Right lobe of liver (tissue), 6 donors: ENCODE data around the gene SEMA5B. TPM values are rescaled to one million over a fixed set of nuclear protein-coding genes. Genes with fewer than 3 reads are reported as not detected.

Experiments
- ATAC-seq, 4 donors: fragments of 200-7000 bp; cut with Tn5 transposase; one replicate each; pipeline ENCODE4 v1.9.1; 2020; ENCODE audit warnings: mild to moderate bottlenecking in 4 of 4, moderate library complexity in 4 of 4
- DNase-seq, 3 donors: peaks; one replicate each; pipeline ENCODE4 v3.0.0-alpha.2; 2020
- H3K27ac ChIP-seq, 3 donors: fragments of 200-600 bp; one replicate each; pipeline ENCODE4 v1.8.0; 2022
- H3K27me3 ChIP-seq, 2 donors: fragments of 200-600 bp; one replicate each; pipeline ENCODE4 v1.8.0; 2022
- H3K36me3 ChIP-seq, 4 donors: fragments of 200-600 bp; sonication (generic) in 1 of 4; one replicate each; pipeline versions ENCODE4 v1.5.1 to v1.8.0; 2017 to 2022; ENCODE audit warnings: control low read depth in 1 of 4
- H3K4me1 ChIP-seq, 4 donors: fragments of 200-600 bp; sonication (generic) in 1 of 4; one replicate each; pipeline versions ENCODE4 v1.5.1 to v1.8.0; 2017 to 2022; ENCODE audit warnings: control low read depth in 1 of 4
- H3K4me3 ChIP-seq, 3 donors: fragments of 200-600 bp; one replicate each; pipeline ENCODE4 v1.8.0; 2022
- H3K9me3 ChIP-seq, 4 donors: fragments of 200-600 bp; sonication (generic) in 1 of 4; one replicate each; pipeline versions ENCODE4 v1.5.1 to v1.8.0; 2017 to 2022; ENCODE audit warnings: control low read depth in 1 of 4
- POLR2A ChIP-seq: fragments of 450-650 bp; IDR thresholded peaks from one replicate; pipeline ENCODE4 v1.6.1; 2017; ENCODE audit warnings: antibody characterized with exemption, mild to moderate bottlenecking
- WGBS: methylation state at CpG from one replicate; pipeline ENCODE4 v1.1.6; 2018; ENCODE audit warnings: low coverage, low lambda C conversion rate; ENCODE audit not compliant: insufficient coverage; ENCODE audit errors: missing lambda C conversion rate; 5-methylcytosine and 5-hydroxymethylcytosine counted together
- intact Hi-C, 2 donors: fragments of 100-400 bp; cut with DNase I; formaldehyde crosslinking; loops; one replicate each; pipeline versions ENCODE4 v1.11.2 to v1.14.1; 2022
- total RNA-seq, 6 experiments: library from RNA; depleted of rRNA in 2 of 6; stranded (reverse); fragments of >200 nt in 2 of 6; fragmentation: NEBNext Ultra II Directional in 3 of 6; extraction: Animal tissue kit (Norgen Biotek cat#: 25700) in 3 of 6; gene quantifications; one replicate each; pipeline versions ENCODE4 v1.1.0 to v1.2.4, GENCODE V29; 2016 to 2023
- TF ChIP-seq, protein P1 (sequence below), 4 donors: fragments of 200-600 bp in 3 of 4; fragments of 450-650 bp in 1 of 4; IDR thresholded peaks; one replicate each; pipeline versions ENCODE4 v1.5.1 to v1.8.0; 2016 to 2022; ENCODE audit warnings: antibody characterized with exemption in 4 of 4, mild to moderate bottlenecking in 2 of 4
- donor health status: DM: no; HTN: yes; CAD: no.
- donor health status: DM: no; HTN: no; CAD: no.
- donor health status: DM: no; HTN: no; CAD: no.
- donor health status: DM: no; HTN: yes; CAD: no.
- donor health status: DM: no; HTN: yes; CAD: no.

SEMA5B gene
- total RNA-seq, 6 experiments from 2014 or later = 0.12 to 0.65 (median 0.25) TPM

DNA sequence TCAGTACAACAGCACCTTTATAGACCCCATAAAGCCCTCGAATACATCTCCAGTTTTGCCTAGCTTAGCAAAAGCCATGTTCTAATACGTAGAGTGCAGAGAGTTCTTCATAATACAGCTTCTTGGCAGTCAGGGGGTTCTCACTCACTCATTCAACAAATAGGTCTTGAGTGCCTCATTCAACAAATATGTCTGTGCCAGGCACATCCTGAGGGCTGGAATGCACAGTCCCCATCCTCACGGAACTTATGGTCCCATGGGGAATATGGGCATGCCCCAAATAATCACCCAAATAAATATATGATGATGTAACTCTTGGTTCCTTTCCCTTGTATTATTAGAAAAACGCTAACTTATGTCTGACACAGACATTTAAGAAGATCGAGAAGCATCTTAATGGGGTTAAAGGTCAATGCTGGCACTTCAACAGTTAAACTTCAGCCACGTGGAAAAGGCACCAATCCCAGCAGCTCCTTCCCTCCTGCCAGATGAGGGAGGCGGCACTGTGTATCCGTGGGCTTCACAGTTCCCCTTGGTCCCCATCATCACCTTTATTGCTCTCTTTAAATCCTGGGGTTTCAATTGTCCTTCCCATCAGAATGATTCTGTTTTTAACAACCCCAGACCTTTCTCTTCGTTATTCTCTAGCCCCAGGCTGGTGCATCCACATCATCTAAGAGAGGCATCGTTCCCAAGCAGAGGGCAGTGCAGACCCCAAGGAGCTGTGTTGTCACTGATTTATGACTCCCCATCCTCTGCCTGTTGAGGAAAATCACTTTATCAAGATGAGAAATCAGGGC, 18.9 kb upstream of the SEMA5B start:
- intact Hi-C loops = no loop called here
- Histone ChIP-seq H3K4me1 (peaks cover 0 to 17% (median 7%) of the 10 kb centered on the region in 4 donors), H3K9me3 (no peaks in the 10 kb centered on the region), H3K27ac (no peak overlapping the region), H3K36me3 (no peaks in the 10 kb centered on the region), H3K4me3 (no peak overlapping the region), H3K27me3 (no peaks in the 10 kb centered on the region)
- ATAC-seq (no peak), DNase-seq (no peak)
- WGBS = 82% methylated on average over 8 of the region's 10 CpGs
- TF ChIP-seq POLR2A = no peak
- TF ChIP-seq, protein P1, sequence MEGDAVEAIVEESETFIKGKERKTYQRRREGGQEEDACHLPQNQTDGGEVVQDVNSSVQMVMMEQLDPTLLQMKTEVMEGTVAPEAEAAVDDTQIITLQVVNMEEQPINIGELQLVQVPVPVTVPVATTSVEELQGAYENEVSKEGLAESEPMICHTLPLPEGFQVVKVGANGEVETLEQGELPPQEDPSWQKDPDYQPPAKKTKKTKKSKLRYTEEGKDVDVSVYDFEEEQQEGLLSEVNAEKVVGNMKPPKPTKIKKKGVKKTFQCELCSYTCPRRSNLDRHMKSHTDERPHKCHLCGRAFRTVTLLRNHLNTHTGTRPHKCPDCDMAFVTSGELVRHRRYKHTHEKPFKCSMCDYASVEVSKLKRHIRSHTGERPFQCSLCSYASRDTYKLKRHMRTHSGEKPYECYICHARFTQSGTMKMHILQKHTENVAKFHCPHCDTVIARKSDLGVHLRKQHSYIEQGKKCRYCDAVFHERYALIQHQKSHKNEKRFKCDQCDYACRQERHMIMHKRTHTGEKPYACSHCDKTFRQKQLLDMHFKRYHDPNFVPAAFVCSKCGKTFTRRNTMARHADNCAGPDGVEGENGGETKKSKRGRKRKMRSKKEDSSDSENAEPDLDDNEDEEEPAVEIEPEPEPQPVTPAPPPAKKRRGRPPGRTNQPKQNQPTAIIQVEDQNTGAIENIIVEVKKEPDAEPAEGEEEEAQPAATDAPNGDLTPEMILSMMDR (IDR thresholded peaks at IDR 0.05) = no peak

DNA sequence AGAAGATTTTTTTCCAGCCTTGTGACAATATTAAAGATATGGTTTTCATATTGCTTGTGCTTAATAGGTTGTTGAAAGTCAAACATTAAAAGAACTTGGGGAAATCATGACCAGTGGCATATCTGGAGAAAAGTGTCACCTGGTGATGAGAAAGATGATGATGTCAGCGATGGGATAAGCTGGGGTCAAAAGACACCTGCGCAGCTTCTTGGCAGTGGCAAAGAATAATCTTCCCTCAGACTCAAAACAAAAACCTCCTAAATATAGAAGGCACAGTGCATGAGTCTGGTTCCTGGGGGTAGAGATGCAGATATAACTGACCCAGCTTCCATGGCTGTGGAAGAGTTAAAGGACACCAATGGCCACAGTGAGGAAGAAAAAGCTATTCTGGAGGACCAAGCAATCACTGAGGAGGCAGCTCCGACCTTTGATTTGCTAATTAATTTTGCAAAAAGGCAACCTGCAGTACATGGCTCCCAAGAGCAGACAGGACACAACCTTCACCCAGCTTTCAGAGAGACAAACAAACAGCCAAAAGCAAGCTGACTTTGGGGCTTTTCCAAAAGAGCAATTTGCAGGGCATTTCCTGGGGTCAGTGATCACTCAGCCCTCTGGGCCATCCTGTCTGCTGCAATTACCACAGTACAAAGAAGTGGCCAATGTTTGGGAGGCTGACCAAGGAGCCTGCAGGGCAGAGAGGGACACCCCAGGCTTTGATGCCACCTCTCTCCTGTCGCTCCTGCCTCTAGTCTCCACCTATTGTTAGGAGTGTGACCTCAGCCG, 17.6 kb upstream of the SEMA5B start:
- WGBS = 30% methylated on average over 4 of the region's 5 CpGs
- H3K4me3 ChIP-seq = no peak overlapping the region
- TF ChIP-seq, protein P1 (IDR thresholded peaks at IDR 0.05) = no peak
- TF ChIP-seq POLR2A = no peak
- DNase-seq (peak; percentile 49 to 84 (median 71)), ATAC-seq (peak; percentile 91 to 96 (median 93))
- H3K36me3 ChIP-seq = no peaks in the 10 kb centered on the region
- intact Hi-C loops = no loop called here
- no peaks in the 10 kb centered on the region for H3K9me3 ChIP-seq
- H3K27me3 ChIP-seq = no peaks in the 10 kb centered on the region
- peak overlapping the region; percentile 6 to 52 (median 24) for H3K27ac ChIP-seq
- H3K4me1 ChIP-seq = peaks cover 0 to 17% (median 7%) of the 10 kb centered on the region in 4 donors

DNA sequence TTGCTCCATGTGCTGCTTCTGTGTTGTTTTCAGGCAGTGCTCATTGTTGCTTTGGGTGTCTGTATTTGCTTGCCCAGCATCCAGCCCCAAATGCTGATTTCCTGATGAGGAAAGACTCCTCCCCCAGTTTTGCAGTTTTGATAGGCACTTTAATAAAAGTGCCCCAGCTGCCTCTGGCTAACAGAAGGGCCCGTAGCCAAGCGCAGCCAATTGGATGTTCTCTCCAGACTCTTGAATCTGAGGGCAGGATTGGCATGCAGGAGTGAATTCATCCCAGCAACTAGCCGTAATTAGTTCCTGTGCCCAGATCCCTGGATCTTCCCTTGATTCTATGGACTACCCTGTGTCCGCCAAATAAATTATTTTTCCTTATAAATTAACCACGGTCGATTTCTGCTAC, 14.8 kb upstream of the SEMA5B start:
- 73% methylated on average over 4 of the region's 6 CpGs for WGBS
- intact Hi-C loops = no loop called here
- Histone ChIP-seq H3K27ac (no peak overlapping the region), H3K36me3 (no peaks in the 10 kb centered on the region), H3K4me1 (peaks cover 0 to 17% (median 7%) of the 10 kb centered on the region in 4 donors), H3K9me3 (no peaks in the 10 kb centered on the region), H3K27me3 (no peaks in the 10 kb centered on the region), H3K4me3 (no peak overlapping the region)
- no peak for TF ChIP-seq POLR2A
- TF ChIP-seq, protein P1 (IDR thresholded peaks at IDR 0.05) = no peak
- DNase-seq (no peak), ATAC-seq (no peak)

DNA sequence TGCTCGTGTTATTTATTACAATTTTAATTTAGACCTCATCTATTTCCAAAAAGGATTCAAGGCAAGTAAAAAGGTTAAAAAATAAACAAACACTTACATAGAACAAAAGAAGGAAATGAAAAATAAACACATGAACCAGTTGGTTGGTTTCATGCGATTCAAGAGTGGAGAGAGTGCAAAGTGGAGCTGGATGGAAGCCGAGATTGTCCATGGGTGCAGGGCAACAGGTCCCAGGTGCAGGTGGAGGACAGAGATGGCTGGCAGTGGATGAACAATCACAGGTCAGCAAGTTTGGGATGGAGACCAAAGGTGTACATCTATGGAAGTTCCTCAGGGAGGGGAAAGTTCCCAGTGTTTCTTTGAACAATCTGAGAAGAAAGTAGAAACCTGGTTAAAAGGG, 11.6 kb upstream of the SEMA5B start:
- Histone ChIP-seq H3K27me3 (no peaks in the 10 kb centered on the region), H3K4me3 (no peak overlapping the region), H3K9me3 (no peaks in the 10 kb centered on the region), H3K36me3 (no peaks in the 10 kb centered on the region), H3K27ac (no peak overlapping the region), H3K4me1 (peaks cover 0 to 11% (median 0%) of the 10 kb centered on the region in 4 donors)
- ATAC-seq (peak; percentile 31 to 58 (median 48)), DNase-seq (peak in 1 of 3 donors; percentile 61)
- 52% methylated on average over 3 of the region's 3 CpGs for whole genome bisulfite sequencing
- intact Hi-C loops = no loop called here
- TF ChIP-seq, protein P1 (IDR thresholded peaks at IDR 0.05) = no peak
- TF ChIP-seq POLR2A = no peak
